ENCODE results near the gene C9orf152. TPM values are rescaled to one million over a fixed set of nuclear protein-coding genes. Genes with fewer than 3 reads are reported as not detected.
A peak's percentile ranks its signal among the peaks of the same experiment; 100 is the strongest.

The C9orf152 gene
- total RNA-seq, 1 experiment from 2014 or later, result not detected

- ATAC-seq, result no peak
These were observed 12.8 kb upstream of the C9orf152 start for GRCh38 chr9:110220809-110221208.

GRCh38 chr9:110217656-110218099 lies 9.7 kb upstream of the C9orf152 start:
- H3K9me3 Mint-ChIP-seq, result peaks cover 9% of the 10 kb centered on the region
- DNase-seq (ENCODE audit: low spot score), result no peak
- ChIA-PET POLR2A (no interaction called here), CTCF (interaction anchor here (0.6 to 3.9 kb wide), 18 partner anchors 9 to 400 kb away, joined by 3 to 39 read pairs (median 3); partner anchors contain the start of gene C9orf152)
- ATAC-seq, result no peak
- H3K27me3 Mint-ChIP-seq (ENCODE audit: low read depth), result no peaks in the 10 kb centered on the region
- no peaks in the 10 kb centered on the region for H3K36me3 Mint-ChIP-seq
- TF ChIP-seq MAX (CRISPR knock-in tag; IDR thresholded peaks at IDR 0.05) (no peak), CTCF (IDR thresholded peaks at IDR 0.05) (peak; percentile 65; the same call in 1 of the 2 replicates), ETV6 (CRISPR knock-in tag; IDR thresholded peaks at IDR 0.05) (no peak), ZNF219 (CRISPR knock-in tag; IDR thresholded peaks at IDR 0.05; ENCODE audit: borderline replicate concordance) (no peak), ZNF425 (CRISPR knock-in tag; conservative IDR thresholded peaks at IDR 0.05) (no peak)
- peak overlapping the region; percentile 76 for H3K27ac Mint-ChIP-seq
- H3K4me1 Mint-ChIP-seq, result no peaks in the 10 kb centered on the region
- H3K4me3 Mint-ChIP-seq, result no peak overlapping the region

More at GRCh38 chr9:110220809-110221208, 12.8 kb upstream of the C9orf152 start:
- Mint-ChIP-seq H3K27me3 (ENCODE audit: low read depth) (no peaks in the 10 kb centered on the region), H3K4me1 (peaks cover 17% of the 10 kb centered on the region), H3K4me3 (no peak overlapping the region), H3K36me3 (no peaks in the 10 kb centered on the region), H3K9me3 (peaks cover 19% of the 10 kb centered on the region), H3K27ac (no peak overlapping the region)
- TF ChIP-seq GABPB1 (CRISPR knock-in tag; IDR thresholded peaks at IDR 0.05) (peak; percentile 39; the same call in 1 of the 2 replicates), KAT7 (CRISPR knock-in tag; IDR thresholded peaks at IDR 0.05; ENCODE audit: borderline replicate concordance) (no peak)
- CTCF ChIA-PET, result no interaction called here
- POLR2A ChIA-PET, result no interaction called here
- DNase-seq (ENCODE audit: low spot score), result no peak

GRCh38 chr9:110214586-110215355 lies 6.8 kb upstream of the C9orf152 start:
- ATAC-seq, result no peak
- H3K27ac Mint-ChIP-seq, result no peak overlapping the region
- no peak overlapping the region for H3K4me3 Mint-ChIP-seq
- POLR2A ChIA-PET, result no interaction called here
- CTCF ChIA-PET, result interaction anchor here (1.0 to 2.1 kb wide), 3 partner anchors 14 to 31 kb away, joined by 3 to 12 read pairs (median 5); no protein-coding TSS in a partner anchor
- no peaks in the 10 kb centered on the region for H3K27me3 Mint-ChIP-seq (ENCODE audit: low read depth)
- peaks cover 2% of the 10 kb centered on the region; the same call in 1 of the 2 replicates for H3K36me3 Mint-ChIP-seq
- H3K9me3 Mint-ChIP-seq, result peaks cover 15% of the 10 kb centered on the region
- TF ChIP-seq FOXK1 (CRISPR knock-in tag; IDR thresholded peaks at IDR 0.05), result no peak
- TF ChIP-seq USF1 (CRISPR knock-in tag; IDR thresholded peaks at IDR 0.05), result no peak
- TF ChIP-seq ATF3 (CRISPR knock-in tag; conservative IDR thresholded peaks at IDR 0.05), result no peak
- TF ChIP-seq ZMAT4 (CRISPR knock-in tag; IDR thresholded peaks at IDR 0.05), result no peak
- TF ChIP-seq OVOL2 (CRISPR knock-in tag; IDR thresholded peaks at IDR 0.05; ENCODE audit: borderline replicate concordance), result no peak
- no peak for TF ChIP-seq NR2C2 (CRISPR knock-in tag; IDR thresholded peaks at IDR 0.05)
- no peak for TF ChIP-seq TEAD1 (CRISPR knock-in tag; IDR thresholded peaks at IDR 0.05)
- no peak for TF ChIP-seq E2F4 (CRISPR knock-in tag; IDR thresholded peaks at IDR 0.05; ENCODE audit: borderline replicate concordance, low read depth)
- no peak for TF ChIP-seq JUN (CRISPR knock-in tag; IDR thresholded peaks at IDR 0.05)
- TF ChIP-seq FOXP1 (CRISPR knock-in tag; IDR thresholded peaks at IDR 0.05; ENCODE audit: borderline replicate concordance), result no peak
- TF ChIP-seq ZNF317 (CRISPR knock-in tag; IDR thresholded peaks at IDR 0.05; ENCODE audit: borderline replicate concordance, low read depth), result no peak
- TF ChIP-seq MXD4 (CRISPR knock-in tag; IDR thresholded peaks at IDR 0.05; ENCODE audit: borderline replicate concordance), result no peak
- no peak for TF ChIP-seq IRF2 (CRISPR knock-in tag; IDR thresholded peaks at IDR 0.05; ENCODE audit: borderline replicate concordance, low read depth)
- no peak for TF ChIP-seq E2F5 (CRISPR knock-in tag; IDR thresholded peaks at IDR 0.05)
- TF ChIP-seq GTF2I (CRISPR knock-in tag; conservative IDR thresholded peaks at IDR 0.05), result no peak
- no peak for TF ChIP-seq ZNF138 (CRISPR knock-in tag; conservative IDR thresholded peaks at IDR 0.05)
- no peak for TF ChIP-seq NFE2L1 (CRISPR knock-in tag; IDR thresholded peaks at IDR 0.05)
- DNase-seq (ENCODE audit: low spot score), result no peak
- no peaks in the 10 kb centered on the region for H3K4me1 Mint-ChIP-seq
